Measurements from ENCODE around the gene JKAMP.

Gene JKAMP

DNA sequence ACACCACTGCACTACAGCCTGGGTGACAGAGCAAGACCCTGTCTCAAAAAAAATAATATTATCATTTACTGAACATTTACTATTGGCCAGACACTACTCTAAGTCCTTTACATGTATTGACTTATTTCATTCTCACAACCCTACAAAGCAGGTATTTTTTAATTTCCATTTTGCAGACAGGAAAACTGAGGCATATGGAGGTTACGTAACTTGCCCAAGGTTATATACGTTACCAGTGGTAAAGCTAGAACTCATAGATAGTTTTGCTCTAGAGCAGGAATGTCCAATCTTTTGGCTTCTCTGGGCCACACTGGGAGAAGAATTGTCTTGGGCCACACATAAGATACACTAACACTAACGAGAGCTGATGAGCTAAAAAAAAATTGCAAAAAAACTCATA lies 5.8 kb upstream of the JKAMP start:
- DNase-seq = no peak
- intact Hi-C loops (cut with DNase I) = no loop called here

- DNase-seq = no peak
- intact Hi-C loops (cut with DNase I) = no loop called here
Measured at GRCh38 chr14:59480166-59480565, 4.2 kb upstream of the JKAMP start.

DNA sequence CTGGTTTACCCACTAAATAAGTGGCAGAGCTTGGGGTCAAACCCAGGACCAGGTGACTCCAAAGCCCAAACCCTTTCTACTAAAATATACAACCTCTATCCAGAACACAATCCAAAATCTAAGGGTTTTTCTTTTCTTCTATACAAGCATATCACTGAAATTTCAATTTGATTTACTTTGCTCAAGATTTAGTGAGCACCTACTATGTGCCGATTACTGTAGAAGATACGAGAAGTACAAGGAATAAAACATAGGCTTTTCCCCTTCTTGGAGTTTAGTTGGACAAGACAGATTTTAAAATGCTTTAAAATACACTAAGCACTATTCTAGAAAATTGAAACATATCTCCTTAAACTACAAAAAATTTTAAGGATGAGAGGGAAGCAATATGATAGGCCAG lies 2.9 kb upstream of the JKAMP start:
- intact Hi-C loops (cut with DNase I) = no loop called here
- DNase-seq = no peak

DNA sequence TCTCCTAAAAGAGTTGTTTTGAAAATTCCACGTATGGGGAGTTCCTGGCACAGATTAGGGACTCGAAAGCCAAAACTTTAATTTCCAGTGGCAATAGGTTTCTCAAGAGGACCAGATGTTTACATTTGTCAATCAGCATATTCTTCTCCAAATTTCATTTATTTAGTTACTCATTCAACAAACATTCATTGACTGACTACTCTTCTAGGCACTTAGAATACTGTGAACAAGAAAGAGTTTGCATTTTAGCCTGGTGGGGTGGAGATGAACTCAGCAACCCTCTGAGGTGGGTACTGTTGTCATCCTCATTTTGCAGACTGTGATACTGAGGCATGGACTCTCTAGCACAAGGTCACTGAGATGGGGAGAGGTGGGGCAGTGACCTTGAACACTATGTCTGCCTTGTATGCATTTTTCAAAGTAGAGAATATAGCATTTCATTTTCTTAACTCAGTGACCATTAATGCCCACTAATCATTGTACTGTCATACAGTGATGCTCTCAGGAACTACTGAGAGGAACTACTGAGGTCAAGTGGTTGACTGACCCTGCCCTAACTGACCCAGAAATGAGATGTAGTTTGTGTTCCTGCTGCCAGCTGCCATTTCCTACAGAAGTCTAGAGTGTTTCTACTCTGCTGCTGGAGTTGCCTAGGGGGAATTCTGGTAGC lies 2.3 kb upstream of the JKAMP start:
- DNase-seq = no peak
- intact Hi-C loops (cut with DNase I) = no loop called here

DNA sequence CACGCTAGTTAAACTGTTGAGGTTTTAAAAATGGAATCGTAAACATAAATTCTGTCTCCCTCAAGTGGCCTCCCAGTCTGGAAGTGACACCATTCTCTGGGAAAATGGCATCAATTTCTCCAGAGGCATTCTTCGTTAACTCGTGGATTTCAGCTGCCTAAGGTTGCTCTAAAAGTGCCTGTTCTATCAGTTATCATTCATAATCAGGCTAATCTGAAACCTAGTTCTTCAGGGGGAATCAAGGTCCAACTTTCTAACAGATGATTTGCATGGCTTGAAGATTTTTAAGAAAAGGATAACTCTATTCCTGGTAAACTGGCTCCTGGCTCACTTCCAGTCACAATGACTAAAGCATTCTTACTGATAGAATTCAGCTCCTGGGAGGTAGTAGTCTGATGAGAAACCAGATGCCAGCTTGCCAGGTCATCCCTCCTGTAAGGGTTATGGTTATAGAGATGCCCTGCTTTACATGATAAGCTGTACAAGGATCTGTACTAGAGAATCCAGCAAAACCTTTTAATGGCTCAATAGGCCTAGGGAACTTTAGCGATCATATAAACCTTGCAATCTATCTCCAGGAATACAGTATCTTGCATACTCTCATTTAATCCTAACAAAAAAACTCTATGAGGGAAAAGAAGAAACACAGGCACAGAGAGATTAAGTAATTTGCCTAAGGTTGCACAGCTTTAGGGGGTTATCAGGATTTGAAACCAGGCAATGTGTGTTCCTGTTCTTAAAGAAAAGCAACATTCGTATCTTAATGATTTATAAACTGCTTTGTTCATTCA lies 1.6 kb upstream of the JKAMP start:
- DNase-seq = no peak
- intact Hi-C loops (cut with DNase I) = no loop called here

DNA sequence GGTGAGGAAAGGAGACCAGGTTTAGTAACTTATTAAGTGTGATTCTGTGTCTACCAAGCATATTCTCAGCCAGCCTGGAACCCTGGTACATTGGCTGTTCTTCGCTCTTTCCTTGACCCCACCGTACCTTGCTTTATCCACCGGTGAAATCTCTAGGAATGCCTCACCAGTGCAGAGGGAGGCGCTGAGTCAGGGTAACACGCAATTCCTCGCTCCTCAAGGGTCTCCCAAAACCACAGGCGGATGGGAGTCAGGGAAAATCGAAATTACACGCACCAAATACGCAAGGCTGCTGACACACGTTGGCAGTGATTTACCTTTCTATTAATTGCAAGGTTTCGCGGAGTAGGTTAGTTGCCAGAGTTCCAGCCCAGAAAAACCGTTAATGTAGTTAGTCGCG lies 954 bp upstream of the JKAMP start:
- DNase-seq = peak in 1 of 10 donors; percentile 9

DNA sequence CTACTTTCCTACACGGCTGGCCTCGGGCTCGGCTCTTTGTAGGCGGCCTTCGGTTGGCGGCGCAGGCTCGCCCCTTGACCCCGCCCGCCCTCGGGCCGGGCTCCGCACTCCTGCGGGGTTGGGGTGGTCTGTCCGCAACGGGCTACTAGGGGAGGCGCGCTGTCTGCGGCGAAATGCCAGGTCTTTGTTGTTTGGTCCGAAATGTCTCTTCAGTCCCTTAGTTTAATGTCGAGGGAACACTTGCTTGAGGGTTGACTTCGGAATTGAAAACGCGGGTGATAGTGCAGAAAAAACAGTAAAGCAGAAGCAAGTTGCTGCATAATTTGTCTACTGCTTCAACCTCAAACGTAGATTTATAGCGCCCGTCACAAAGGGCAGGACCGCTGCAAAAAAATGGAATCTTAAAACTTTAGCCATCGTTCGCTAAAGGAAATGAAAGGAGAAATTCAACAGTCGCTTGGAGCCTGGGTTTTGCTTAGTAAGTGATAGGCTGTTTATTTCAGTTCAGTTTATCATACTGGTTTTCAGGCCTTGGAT lies 390 bp downstream of the JKAMP start:
- intact Hi-C loops (cut with DNase I) = loop anchor here (2.0 kb wide), 1 partner anchor 20 kb away; the partner anchor contains the start of gene GPR135
- no peak for DNase-seq

More for the DNA sequence above, 954 bp upstream of the JKAMP start:
- intact Hi-C loops (cut with DNase I) = no loop called here

DNA sequence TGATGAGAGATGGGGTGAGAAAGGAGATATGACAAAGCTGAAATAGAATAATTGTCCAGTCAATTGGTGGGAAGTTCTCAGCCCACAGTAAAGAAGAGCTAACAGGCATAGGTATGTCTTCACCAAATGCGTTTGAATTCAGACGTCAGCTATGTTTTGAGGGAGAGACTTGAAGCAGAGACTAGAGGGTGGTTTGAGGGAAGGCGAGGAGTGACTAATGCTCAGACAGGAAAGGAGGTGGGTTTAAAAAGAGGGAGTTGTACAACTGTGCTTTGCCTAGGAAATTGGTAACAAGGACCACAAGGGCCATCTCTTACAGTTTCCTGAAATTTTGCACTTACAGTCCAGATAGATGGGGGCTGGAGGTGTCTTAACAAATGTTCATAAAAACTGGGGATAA lies 6.4 kb downstream of the JKAMP start:
- intact Hi-C loops (cut with DNase I) = no loop called here
- DNase-seq = no peak

DNA sequence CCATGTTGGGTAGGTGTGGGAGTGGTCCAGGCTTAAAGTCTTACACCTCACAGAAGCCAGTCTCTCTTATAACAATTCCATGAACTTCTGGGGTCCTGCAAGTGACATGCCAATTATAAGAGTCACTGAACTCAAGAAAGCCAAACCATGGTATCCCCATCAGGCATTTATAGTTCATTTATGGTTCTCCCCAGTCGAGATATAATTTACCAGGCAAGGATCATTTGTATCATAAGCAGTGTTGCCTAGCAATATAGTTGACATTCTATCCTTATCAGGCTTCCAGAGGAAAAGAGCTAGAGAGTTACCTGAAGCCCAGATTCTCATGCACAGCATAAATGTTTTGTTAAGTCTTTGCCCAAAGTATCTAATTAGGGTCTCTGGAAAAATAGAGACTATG lies 8.1 kb downstream of the JKAMP start:
- DNase-seq = no peak
- intact Hi-C loops (cut with DNase I) = no loop called here

- intact Hi-C loops (cut with DNase I) = no loop called here
- DNase-seq = no peak
Measured at GRCh38 chr14:59500732-59501131, 16.4 kb downstream of the JKAMP start.

DNA sequence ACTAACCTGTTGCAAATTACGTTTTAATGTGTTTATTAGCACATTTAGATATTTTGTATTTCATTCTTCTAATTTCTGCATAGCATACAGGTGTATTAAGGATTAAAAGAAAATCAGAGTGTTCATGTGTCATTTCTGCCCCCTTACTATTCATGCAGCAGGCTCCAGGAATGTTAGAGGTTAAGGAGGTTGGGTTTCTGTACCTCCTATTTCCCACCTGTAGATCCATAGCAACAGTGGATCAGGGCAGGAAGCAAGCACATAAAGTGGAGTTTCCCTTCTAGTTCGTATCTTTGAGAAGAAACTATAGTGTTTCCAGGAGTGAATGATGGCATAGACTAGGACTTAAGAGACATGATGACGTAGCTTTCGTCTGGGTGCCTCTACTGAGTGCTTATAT lies 18.9 kb downstream of the JKAMP start:
- intact Hi-C loops (cut with DNase I) = no loop called here
- DNase-seq = no peak

DNA sequence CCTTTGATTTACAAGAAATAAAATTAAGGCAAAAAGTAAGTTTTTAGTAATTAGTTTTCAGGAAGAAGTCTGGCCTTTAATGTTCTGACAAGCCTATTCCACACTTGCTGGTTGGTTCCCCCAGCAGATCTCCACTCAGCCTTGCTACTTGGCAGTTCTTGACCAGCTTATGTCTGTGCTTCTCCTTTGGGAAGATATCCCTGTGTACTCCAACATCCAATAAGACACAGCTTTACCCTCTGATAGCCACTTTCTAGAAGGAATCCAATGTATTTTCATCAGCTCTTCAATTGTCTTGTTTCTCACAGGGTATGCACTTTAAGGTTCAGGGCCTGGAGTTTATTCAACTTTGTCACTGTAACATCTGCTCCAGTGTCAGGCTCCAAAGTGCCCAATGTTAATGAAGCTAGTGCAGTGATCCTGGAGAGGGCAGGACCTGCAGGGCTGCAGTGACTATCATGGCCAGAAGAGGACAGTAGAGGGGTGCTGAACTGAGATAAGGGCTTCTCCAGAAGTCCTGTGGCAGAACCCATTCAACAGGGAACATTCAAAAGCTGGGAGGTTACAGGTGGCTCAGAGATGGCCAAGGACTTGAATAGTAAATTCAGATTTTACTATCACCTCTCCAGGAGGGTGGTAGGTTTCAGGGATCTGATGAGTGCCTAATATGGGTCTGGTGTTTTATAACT lies 22.9 kb downstream of the JKAMP start:
- intact Hi-C loops (cut with DNase I) = loop anchor here (5.0 kb wide), 1 partner anchor 70 kb away; the partner anchor contains the start of gene CCDC175
- DNase-seq = peak in 8 of 10 donors; percentile 23 to 85 (median 59)

- intact Hi-C loops (cut with DNase I) = loop anchor here (5.0 kb wide), 1 partner anchor 70 kb away; the partner anchor contains the start of gene CCDC175
- no peak for DNase-seq
Measured at GRCh38 chr14:59507752-59508103, 23.4 kb downstream of the JKAMP start.

- no peak for DNase-seq
- intact Hi-C loops (cut with DNase I) = loop anchor here (5.0 kb wide), 1 partner anchor 68 kb away; the partner anchor contains the start of gene CCDC175
Measured at GRCh38 chr14:59509101-59509500, 24.8 kb downstream of the JKAMP start.

- DNase-seq = no peak
- intact Hi-C loops (cut with DNase I) = no loop called here
Measured at GRCh38 chr14:59510001-59510400, 25.7 kb downstream of the JKAMP start.

- intact Hi-C loops (cut with DNase I) = no loop called here
- DNase-seq = no peak
Measured at GRCh38 chr14:59510966-59511365, 26.6 kb downstream of the JKAMP start.

DNA sequence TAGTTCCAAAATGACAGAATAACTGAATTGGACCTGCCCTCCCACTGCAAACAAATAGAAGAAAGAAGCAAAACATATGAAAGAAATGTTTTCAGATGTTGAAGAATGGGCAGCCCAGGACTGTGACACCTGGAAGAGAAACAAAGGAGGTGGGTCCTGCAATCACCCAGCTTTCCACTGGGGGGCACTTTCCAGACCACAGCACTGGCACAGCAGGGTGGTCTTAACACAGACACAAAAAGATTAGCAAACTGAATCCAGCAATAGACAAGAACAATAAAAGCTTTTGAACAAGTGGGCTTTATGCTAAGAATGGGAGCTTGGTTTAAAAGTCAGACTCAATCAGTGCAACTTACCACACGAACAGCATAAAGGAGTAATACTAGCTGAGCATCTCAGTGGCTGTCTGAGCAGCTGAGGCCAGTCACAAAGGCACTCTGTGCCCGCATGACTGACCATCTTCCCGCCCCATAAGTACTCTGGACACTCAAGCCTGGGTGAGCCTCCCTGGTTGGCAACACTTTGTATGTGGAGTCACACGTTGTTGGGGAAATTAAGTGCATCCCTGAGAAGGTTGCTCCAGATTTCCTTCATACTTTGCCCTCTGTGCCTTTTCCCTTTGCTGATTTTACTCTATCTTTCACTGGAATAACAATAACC lies 27.7 kb downstream of the JKAMP start:
- DNase-seq = peak in 2 of 10 donors; percentile 11 to 75
- intact Hi-C loops (cut with DNase I) = no loop called here

- intact Hi-C loops (cut with DNase I) = no loop called here
- DNase-seq = no peak
Measured at GRCh38 chr14:59520224-59520623, 35.9 kb downstream of the JKAMP start.

DNA sequence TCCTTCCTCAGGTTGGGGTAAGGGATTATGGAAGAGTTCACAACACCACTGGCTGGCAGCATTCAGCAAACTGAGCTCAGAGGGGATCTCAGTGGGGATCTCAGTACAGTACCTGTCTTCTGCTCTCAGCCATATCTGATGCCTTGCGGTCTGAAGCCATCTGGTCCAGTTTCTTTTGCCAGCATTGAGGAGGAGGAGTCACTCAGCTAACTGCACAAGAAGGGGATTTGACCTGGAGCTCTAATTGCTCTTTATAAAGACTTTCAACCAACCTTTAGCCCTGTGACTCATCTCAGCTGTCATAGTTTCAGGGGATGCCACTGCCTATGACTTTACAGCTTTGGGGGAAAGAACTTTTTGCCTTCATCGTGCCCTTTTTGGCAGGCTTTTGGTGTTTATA lies 44.9 kb downstream of the JKAMP start:
- DNase-seq = no peak
- intact Hi-C loops (cut with DNase I) = no loop called here

DNA sequence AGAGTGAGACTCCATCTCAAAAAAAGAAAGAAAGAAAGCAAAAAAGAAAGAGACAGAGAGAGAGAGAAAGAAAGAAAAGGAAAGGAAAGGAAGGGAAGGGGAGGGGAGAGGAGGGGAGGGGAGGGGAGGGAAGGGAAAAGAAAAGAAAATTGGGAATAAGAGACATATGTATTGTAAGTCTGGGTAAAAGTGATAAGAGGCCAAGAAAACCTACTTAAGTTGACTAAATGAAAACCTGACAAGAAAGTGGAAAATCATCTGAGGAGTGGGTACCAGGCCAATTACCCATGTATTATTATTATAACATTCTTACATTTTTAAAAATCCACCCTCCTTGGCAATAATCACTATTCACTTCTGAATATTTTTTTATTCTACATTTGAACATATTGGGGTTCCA lies 46.0 kb downstream of the JKAMP start:
- intact Hi-C loops (cut with DNase I) = no loop called here
- no peak for DNase-seq

- DNase-seq = no peak
- intact Hi-C loops (cut with DNase I) = no loop called here
Measured at GRCh38 chr14:59532419-59532818, 48.1 kb downstream of the JKAMP start.

Measured in posterior cingulate gyrus (tissue), 11 donors.